Measurements from ENCODE around the gene MRI1. TPM values are rescaled to one million over a fixed set of nuclear protein-coding genes. Genes with fewer than 3 reads are reported as not detected.
A peak's percentile ranks its signal among the peaks of the same experiment; 100 is the strongest.

Gene MRI1
- total RNA-seq, 1 experiment from 2014 or later = 19.5 TPM

DNA sequence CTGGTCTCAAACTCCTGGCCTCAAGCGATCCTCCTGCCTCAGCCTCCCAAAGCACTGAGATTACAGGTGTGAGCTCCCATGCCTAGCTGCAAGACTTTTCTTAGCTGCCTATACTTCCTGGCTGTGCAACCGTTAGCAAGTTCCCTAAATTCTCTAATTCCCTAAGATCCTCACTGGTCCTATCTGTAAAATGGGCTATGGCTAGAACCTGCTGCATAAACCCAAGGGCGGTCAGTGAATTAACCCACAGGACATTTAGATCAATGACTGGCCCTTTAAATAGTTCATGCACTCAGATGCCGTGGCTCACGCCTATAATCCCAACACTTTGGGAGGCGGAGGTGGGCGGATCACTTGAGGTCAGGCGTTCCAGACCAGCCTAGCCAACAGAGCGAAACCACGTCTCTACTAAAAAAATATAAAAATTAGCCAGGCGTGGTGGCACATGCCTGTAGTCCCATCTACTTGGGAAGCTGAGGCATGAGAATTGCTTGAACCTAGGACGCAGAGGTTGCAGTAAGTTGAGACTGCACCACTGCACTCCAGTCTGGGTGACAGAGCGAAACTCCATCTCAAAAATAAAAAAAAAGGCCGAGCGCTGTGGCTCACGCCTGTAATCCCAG, 5.8 kb downstream of the MRI1 start:
- in situ Hi-C loops (cut with HindIII; ENCODE audit: low pct_unique_long_range_greater_than_20kb, low sequenced_read_pairs) (no loop called here), intact Hi-C loops (cut with micrococcal nuclease; ENCODE audit: unreplicated experiment) (no loop called here)
- TF ChIP-seq POLR2AphosphoS5 (IDR thresholded peaks at IDR 0.05; ENCODE audit: low read depth, low read length) (no peak), TCF7L2 (IDR thresholded peaks at IDR 0.05; ENCODE audit: low read depth, low read length) (no peak)
- BruUV-seq (replicated peaks) = no TSS peak
- DNase-seq (ENCODE audit: low read depth, low spot score) (no peak), ATAC-seq (no peak)
- CTCF ChIA-PET = interaction anchor here (0.7 kb wide), 1 partner anchor 65 kb away, joined by 3 read pairs; no protein-coding TSS in a partner anchor
- POLR2A ChIA-PET = no interaction called here
- Histone ChIP-seq H3K27me3 (ENCODE audit: control insufficient read depth, insufficient read depth, low read length) (no peaks in the 10 kb centered on the region), H3K36me3 (ENCODE audit: control insufficient read depth, insufficient read depth, low read length) (peaks cover 4% of the 10 kb centered on the region; the same call in 1 of the 2 replicates), H3K4me3 (ENCODE audit: low read depth in 2 of 2, low read length in 2 of 2) (no peak overlapping the region), H3K4me1 (ENCODE audit: control insufficient read depth, insufficient read depth, low read length) (0 out of 2 replicates have a peak, but pooled peaks cover 4% of the 10 kb centered on the region), H3K27ac (ENCODE audit: low read length) (no peak overlapping the region), H3K9me3 (ENCODE audit: control insufficient read depth, insufficient read depth, low read depth, low read length) (no peaks in the 10 kb centered on the region)

DNA sequence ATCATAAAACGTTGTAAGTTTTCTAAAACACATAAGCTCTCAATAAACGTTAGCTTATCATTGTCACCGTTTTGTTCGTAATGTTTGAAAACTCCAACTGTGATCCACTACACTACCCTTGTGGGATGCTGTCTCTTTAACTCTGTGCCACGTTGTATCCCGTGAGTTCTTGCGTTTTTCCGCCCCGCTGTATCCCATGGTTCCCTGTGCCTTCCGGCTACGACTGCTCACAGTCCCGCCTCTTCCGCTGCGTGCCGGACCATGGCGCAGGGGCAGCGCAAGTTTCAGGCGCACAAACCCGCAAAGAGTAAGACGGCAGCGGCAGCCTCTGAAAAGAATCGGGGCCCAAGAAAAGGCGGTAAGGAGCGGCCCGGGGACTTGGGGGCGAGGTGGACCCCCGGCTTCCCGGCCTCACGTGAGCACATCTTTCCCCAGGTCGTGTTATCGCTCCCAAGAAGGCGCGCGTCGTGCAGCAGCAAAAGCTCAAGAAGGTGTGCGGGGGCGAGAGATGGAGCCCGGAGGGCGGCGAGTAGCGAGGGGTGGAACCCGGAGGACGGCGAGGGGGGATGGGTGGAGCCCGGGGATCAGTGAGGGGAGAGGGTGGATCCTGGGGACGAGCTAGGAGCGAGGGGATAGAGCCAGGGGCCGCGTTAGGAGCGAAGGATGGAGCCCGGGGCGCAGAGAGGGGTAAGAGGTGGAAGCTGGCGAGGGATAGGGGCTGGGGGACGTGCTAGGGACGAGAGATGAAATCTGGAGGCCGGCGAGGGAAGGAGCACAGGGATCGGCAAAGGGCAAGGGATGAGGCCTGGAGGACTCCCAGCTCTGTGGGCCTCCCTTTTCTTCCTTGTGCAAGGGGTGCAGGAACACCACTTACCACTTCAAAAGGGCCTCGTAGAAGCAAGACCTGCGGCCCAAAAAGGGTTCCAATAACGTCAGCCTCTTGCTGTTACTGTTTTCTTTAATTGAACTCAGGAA, 10.2 kb downstream of the MRI1 start, which contains the start of gene C19orf53:
Gene C19orf53 (plus strand): TSS at position 240 of the 975 bp plus-strand sequence. CDS start 22 bp downstream, at position 262.
- no peaks in the 10 kb centered on the region for H3K27me3 ChIP-seq (ENCODE audit: control insufficient read depth, insufficient read depth, low read length)
- CTCF ChIA-PET = interaction anchor here (0.6 kb wide), 1 partner anchor 754 kb away, joined by 6 read pairs; no protein-coding TSS in a partner anchor
- H3K9me3 ChIP-seq (ENCODE audit: control insufficient read depth, insufficient read depth, low read depth, low read length) = no peaks in the 10 kb centered on the region
- peak within 1 kb of the TSS; percentile 75 for H3K27ac ChIP-seq (ENCODE audit: low read length)
- in situ Hi-C loops (cut with HindIII; ENCODE audit: low pct_unique_long_range_greater_than_20kb, low sequenced_read_pairs) = no loop called here
- intact Hi-C loops (cut with micrococcal nuclease; ENCODE audit: unreplicated experiment) = no loop called here
- DNase-seq (ENCODE audit: low read depth, low spot score) (peak; percentile 78), ATAC-seq (peak; percentile 99)
- TF ChIP-seq TCF7L2 (IDR thresholded peaks at IDR 0.05; ENCODE audit: low read depth, low read length) = no peak
- TF ChIP-seq, protein P1, sequence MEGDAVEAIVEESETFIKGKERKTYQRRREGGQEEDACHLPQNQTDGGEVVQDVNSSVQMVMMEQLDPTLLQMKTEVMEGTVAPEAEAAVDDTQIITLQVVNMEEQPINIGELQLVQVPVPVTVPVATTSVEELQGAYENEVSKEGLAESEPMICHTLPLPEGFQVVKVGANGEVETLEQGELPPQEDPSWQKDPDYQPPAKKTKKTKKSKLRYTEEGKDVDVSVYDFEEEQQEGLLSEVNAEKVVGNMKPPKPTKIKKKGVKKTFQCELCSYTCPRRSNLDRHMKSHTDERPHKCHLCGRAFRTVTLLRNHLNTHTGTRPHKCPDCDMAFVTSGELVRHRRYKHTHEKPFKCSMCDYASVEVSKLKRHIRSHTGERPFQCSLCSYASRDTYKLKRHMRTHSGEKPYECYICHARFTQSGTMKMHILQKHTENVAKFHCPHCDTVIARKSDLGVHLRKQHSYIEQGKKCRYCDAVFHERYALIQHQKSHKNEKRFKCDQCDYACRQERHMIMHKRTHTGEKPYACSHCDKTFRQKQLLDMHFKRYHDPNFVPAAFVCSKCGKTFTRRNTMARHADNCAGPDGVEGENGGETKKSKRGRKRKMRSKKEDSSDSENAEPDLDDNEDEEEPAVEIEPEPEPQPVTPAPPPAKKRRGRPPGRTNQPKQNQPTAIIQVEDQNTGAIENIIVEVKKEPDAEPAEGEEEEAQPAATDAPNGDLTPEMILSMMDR (IDR thresholded peaks at IDR 0.05) = no peak
- 0 out of 2 replicates have a peak, but pooled peaks have one; percentile 4 for TF ChIP-seq SIN3A (IDR thresholded peaks at IDR 0.05; ENCODE audit: borderline replicate concordance, insufficient read depth, low read depth, low read length)
- TF ChIP-seq POLR2AphosphoS5 (IDR thresholded peaks at IDR 0.05; ENCODE audit: low read depth, low read length) = peak; percentile 86
- TF ChIP-seq, protein P2, sequence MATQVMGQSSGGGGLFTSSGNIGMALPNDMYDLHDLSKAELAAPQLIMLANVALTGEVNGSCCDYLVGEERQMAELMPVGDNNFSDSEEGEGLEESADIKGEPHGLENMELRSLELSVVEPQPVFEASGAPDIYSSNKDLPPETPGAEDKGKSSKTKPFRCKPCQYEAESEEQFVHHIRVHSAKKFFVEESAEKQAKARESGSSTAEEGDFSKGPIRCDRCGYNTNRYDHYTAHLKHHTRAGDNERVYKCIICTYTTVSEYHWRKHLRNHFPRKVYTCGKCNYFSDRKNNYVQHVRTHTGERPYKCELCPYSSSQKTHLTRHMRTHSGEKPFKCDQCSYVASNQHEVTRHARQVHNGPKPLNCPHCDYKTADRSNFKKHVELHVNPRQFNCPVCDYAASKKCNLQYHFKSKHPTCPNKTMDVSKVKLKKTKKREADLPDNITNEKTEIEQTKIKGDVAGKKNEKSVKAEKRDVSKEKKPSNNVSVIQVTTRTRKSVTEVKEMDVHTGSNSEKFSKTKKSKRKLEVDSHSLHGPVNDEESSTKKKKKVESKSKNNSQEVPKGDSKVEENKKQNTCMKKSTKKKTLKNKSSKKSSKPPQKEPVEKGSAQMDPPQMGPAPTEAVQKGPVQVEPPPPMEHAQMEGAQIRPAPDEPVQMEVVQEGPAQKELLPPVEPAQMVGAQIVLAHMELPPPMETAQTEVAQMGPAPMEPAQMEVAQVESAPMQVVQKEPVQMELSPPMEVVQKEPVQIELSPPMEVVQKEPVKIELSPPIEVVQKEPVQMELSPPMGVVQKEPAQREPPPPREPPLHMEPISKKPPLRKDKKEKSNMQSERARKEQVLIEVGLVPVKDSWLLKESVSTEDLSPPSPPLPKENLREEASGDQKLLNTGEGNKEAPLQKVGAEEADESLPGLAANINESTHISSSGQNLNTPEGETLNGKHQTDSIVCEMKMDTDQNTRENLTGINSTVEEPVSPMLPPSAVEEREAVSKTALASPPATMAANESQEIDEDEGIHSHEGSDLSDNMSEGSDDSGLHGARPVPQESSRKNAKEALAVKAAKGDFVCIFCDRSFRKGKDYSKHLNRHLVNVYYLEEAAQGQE (IDR thresholded peaks at IDR 0.05; ENCODE audit: insufficient read depth in 1 of 2, low read depth in 2 of 2, low read length in 1 of 2) = peak in 1 of 2 experiments; percentile 53; a peak in 2 of 4 replicates
- peak within 1 kb of the TSS; percentile 80 to 86 for H3K4me3 ChIP-seq (ENCODE audit: low read depth in 2 of 2, low read length in 2 of 2)
- 0 out of 2 replicates have a peak, but pooled peaks cover 3% of the 10 kb centered on the region for H3K4me1 ChIP-seq (ENCODE audit: control insufficient read depth, insufficient read depth, low read length)
- H3K36me3 ChIP-seq (ENCODE audit: control insufficient read depth, insufficient read depth, low read length) = peaks cover 4% of the 10 kb centered on the region; the same call in 1 of the 2 replicates
- POLR2A ChIA-PET = interaction anchor here (0.6 to 0.7 kb wide), 3 partner anchors 43 to 98 kb away, joined by 3 to 5 read pairs (median 4); no protein-coding TSS in a partner anchor
- no TSS peak for BruUV-seq (replicated peaks)
